CD14-positive monocyte (primary cell): Measurements from ENCODE around the gene UAP1. TPM values are rescaled to one million over a fixed set of nuclear protein-coding genes. Genes with fewer than 3 reads are reported as not detected.

Source experiments
- DNase-seq, 3 donors: peaks; one replicate each; pipeline ENCODE4 v3.0.0-alpha.2; 2011 to 2022
- H2AFZ ChIP-seq: 2 replicates; pipeline ENCODE4 v1.6.0; 2012; ENCODE audit warnings: mild to moderate bottlenecking, low read depth, low read length, inconsistent platforms; ENCODE audit not compliant: insufficient read depth, poor library complexity, severe bottlenecking
- H3K27ac ChIP-seq, 2 donors: 1 replicate in 1 of 2; 2 replicates in 1 of 2; pipeline ENCODE4 v1.5.1; 2012 to 2013; ENCODE audit warnings: low read length in 2 of 2, control low read depth in 1 of 2, inconsistent platforms in 1 of 2, low read depth in 1 of 2, mild to moderate bottlenecking in 1 of 2
- H3K27me3 ChIP-seq, 2 donors: one replicate each; pipeline versions ENCODE4 v1.6.0 to v1.6.1; 2011 to 2013; ENCODE audit warnings: low read length in 2 of 2; ENCODE audit not compliant: control insufficient read depth in 2 of 2, insufficient read depth in 2 of 2
- H3K36me3 ChIP-seq, 2 donors: replicated peaks in 1 of 2; 1 replicate in 1 of 2; 2 replicates in 1 of 2; pipeline versions ENCODE4 v1.5.1 to v1.6.1; 2012 to 2013; ENCODE audit warnings: low read length in 2 of 2, control low read depth in 1 of 2, inconsistent platforms in 1 of 2, mild to moderate bottlenecking in 1 of 2; ENCODE audit not compliant: insufficient read depth in 2 of 2, control insufficient read depth in 1 of 2
- H3K4me1 ChIP-seq, 2 donors: 1 replicate in 1 of 2; 2 replicates in 1 of 2; pipeline versions ENCODE4 v1.5.1 to v1.6.1; 2012 to 2013; ENCODE audit warnings: low read length in 2 of 2, control low read depth in 1 of 2, inconsistent platforms in 1 of 2, mild to moderate bottlenecking in 1 of 2, moderate library complexity in 1 of 2; ENCODE audit not compliant: insufficient read depth in 2 of 2, control insufficient read depth in 1 of 2
- H3K4me2 ChIP-seq: replicated peaks from 2 replicates; pipeline ENCODE3; 2012; ENCODE audit warnings: low read length, moderate library complexity, mild to moderate bottlenecking; ENCODE audit not compliant: poor library complexity, severe bottlenecking; ENCODE audit errors: extremely low read depth
- H3K4me3 ChIP-seq, 3 experiments: fragments of 200-600 bp in 1 of 3; sonication (generic) in 1 of 3; replicated peaks in 1 of 3; 1 replicate in 2 of 3; 2 replicates in 1 of 3; pipeline ENCODE4 v1.5.1; 2011 to 2013; ENCODE audit warnings: low read length in 3 of 3, mild to moderate bottlenecking in 3 of 3, control low read depth in 2 of 3, low read depth in 2 of 3, inconsistent platforms in 1 of 3, moderate library complexity in 1 of 3
- H3K79me2 ChIP-seq: 2 replicates; pipeline ENCODE4 v1.6.0; 2012; ENCODE audit warnings: mild to moderate bottlenecking, control low read depth, inconsistent platforms, low read length, moderate library complexity; ENCODE audit not compliant: insufficient read depth
- H3K9ac ChIP-seq: 2 replicates; pipeline ENCODE4 v1.6.0; 2017; ENCODE audit warnings: low read length, mild to moderate bottlenecking; ENCODE audit not compliant: insufficient read depth, poor library complexity, severe bottlenecking
- H3K9me3 ChIP-seq, 2 donors: replicated peaks in 1 of 2; 1 replicate in 1 of 2; 2 replicates in 1 of 2; pipeline versions ENCODE4 v1.5.1 to v1.6.1; 2012 to 2013; ENCODE audit warnings: low read length in 2 of 2, control low read depth in 1 of 2; ENCODE audit not compliant: control insufficient read depth in 1 of 2, insufficient read depth in 1 of 2
- H4K20me1 ChIP-seq: 2 replicates; pipeline ENCODE4 v1.6.0; 2012; ENCODE audit warnings: mild to moderate bottlenecking, low read length, control low read depth, moderate library complexity; ENCODE audit not compliant: insufficient read depth
- H3K27ac Mint-ChIP-seq, 7 donors: one replicate each; pipeline ENCODE4 v1.8.0; 2020; ENCODE audit warnings: mild to moderate bottlenecking in 7 of 7, mixed read lengths in 7 of 7, moderate library complexity in 6 of 7, inconsistent platforms in 2 of 7
- H3K27me3 Mint-ChIP-seq, 3 donors: one replicate each; pipeline ENCODE4 v1.8.0; 2021 to 2022; ENCODE audit warnings: low read depth in 3 of 3, mild to moderate bottlenecking in 3 of 3, mixed read lengths in 3 of 3, moderate library complexity in 3 of 3, inconsistent platforms in 1 of 3
- H3K36me3 Mint-ChIP-seq, 2 donors: one replicate each; pipeline ENCODE4 v1.8.0; 2020; ENCODE audit warnings: mixed read lengths in 2 of 2, inconsistent platforms in 1 of 2, mild to moderate bottlenecking in 1 of 2
- H3K4me1 Mint-ChIP-seq: one replicate; pipeline ENCODE4 v1.8.0; 2020; ENCODE audit warnings: mild to moderate bottlenecking, mixed read lengths
- H3K4me3 Mint-ChIP-seq, 2 donors: one replicate each; pipeline ENCODE4 v1.8.0; 2020; ENCODE audit warnings: mild to moderate bottlenecking in 2 of 2, mixed read lengths in 2 of 2, moderate library complexity in 1 of 2
- H3K9me3 Mint-ChIP-seq, 7 donors: one replicate each; pipeline ENCODE4 v1.8.0; 2020 to 2022; ENCODE audit warnings: mixed read lengths in 7 of 7, mild to moderate bottlenecking in 6 of 7, moderate library complexity in 6 of 7, inconsistent platforms in 2 of 7
- CTCF ChIP-seq: fragments of 200-600 bp; IDR thresholded peaks from one replicate; pipeline ENCODE4 v1.8.0; 2022; ENCODE audit warnings: antibody characterized with exemption, mild to moderate bottlenecking
- WGBS: methylation state at CpG from one replicate; pipeline ENCODE4 v1.1.5; 2013; ENCODE audit warnings: missing lambda C conversion rate; ENCODE audit not compliant: insufficient coverage; 5-methylcytosine and 5-hydroxymethylcytosine counted together
- intact Hi-C, 2 donors: fragments of 100-400 bp; cut with micrococcal nuclease; formaldehyde crosslinking; loops; one replicate each; pipeline versions ENCODE4 v1.15.0 to v1.15.1; 2023
- polyA plus RNA-seq, 3 donors: library from polyadenylated mRNA; depleted of rRNA in 1 of 3; unstranded in 2 of 3; stranded (reverse) in 1 of 3; fragments of 300-500 nt in 2 of 3; fragments of >200 nt in 1 of 3; fragmentation: Illumina TruSeq in 2 of 3; gene quantifications; 1 replicate in 2 of 3; 2 replicates in 1 of 3; pipeline ENCODE4 v1.2.3, GENCODE V29; 2012 to 2021

UAP1 gene
- polyA plus RNA-seq, 3 donors = 2.8 to 7.2 (median 5.9) TPM

GRCh38 chr1:162564762-162565218, 3.3 kb downstream of the UAP1 start:
- Mint-ChIP-seq H3K9me3 (no peaks in the 10 kb centered on the region), H3K4me3 (no peak overlapping the region), H3K4me1 (peaks cover 26% of the 10 kb centered on the region), H3K27ac (peak overlapping the region in 1 of 7 donors; percentile 53), H3K36me3 (peaks cover 3 to 11% of the 10 kb centered on the region in 2 donors), H3K27me3 (peaks cover 0 to 7% (median 3%) of the 10 kb centered on the region in 3 donors)
- no peak overlapping the region for H3K9ac ChIP-seq
- TF ChIP-seq CTCF = no peak
- peaks cover 11% of the 10 kb centered on the region for H3K79me2 ChIP-seq
- intact Hi-C loops = loop anchor here in 1 of 2 donors (5.0 kb wide), 1 partner anchor 67 kb away; the partner anchor contains the start of gene UHMK1
- H4K20me1 ChIP-seq = no peaks in the 10 kb centered on the region
- no peak overlapping the region for H2AFZ ChIP-seq
- DNase-seq = no peak
- no peak overlapping the region for H3K27ac ChIP-seq
- no peak overlapping the region for H3K4me3 ChIP-seq
- H3K4me2 ChIP-seq = no peak overlapping the region
- peaks cover 15 to 18% of the 10 kb centered on the region in 2 donors for H3K4me1 ChIP-seq
- no peaks in the 10 kb centered on the region for H3K27me3 ChIP-seq
- WGBS = 10% methylated on average over 2 of the region's 5 CpGs
- no peaks in the 10 kb centered on the region for H3K36me3 ChIP-seq
- H3K9me3 ChIP-seq = no peaks in the 10 kb centered on the region

- H3K27ac Mint-ChIP-seq = no peak overlapping the region
- Histone ChIP-seq H3K79me2 (peaks cover 11% of the 10 kb centered on the region), H3K9ac (no peak overlapping the region), H4K20me1 (no peaks in the 10 kb centered on the region), H3K4me3 (no peak overlapping the region), H3K27me3 (no peaks in the 10 kb centered on the region), H2AFZ (no peak overlapping the region), H3K36me3 (no peaks in the 10 kb centered on the region), H3K4me2 (no peak overlapping the region), H3K4me1 (peaks cover 14 to 19% of the 10 kb centered on the region in 2 donors), H3K27ac (no peak overlapping the region), H3K9me3 (no peaks in the 10 kb centered on the region)
- TF ChIP-seq CTCF = no peak
- no peak for DNase-seq
- no peaks in the 10 kb centered on the region for H3K9me3 Mint-ChIP-seq
- peaks cover 0 to 7% (median 3%) of the 10 kb centered on the region in 3 donors for H3K27me3 Mint-ChIP-seq
- H3K4me3 Mint-ChIP-seq = no peak overlapping the region
- H3K36me3 Mint-ChIP-seq = peaks cover 3 to 11% of the 10 kb centered on the region in 2 donors
- peaks cover 25% of the 10 kb centered on the region for H3K4me1 Mint-ChIP-seq
- intact Hi-C loops = no loop called here
Measured at GRCh38 chr1:162565460-162565859, 3.9 kb downstream of the UAP1 start.
